ENCODE measurements around the gene SLC26A9. TPM values are rescaled to one million over a fixed set of nuclear protein-coding genes. Genes with fewer than 3 reads are reported as not detected.

SLC26A9 gene
- total and polyA plus RNA-seq, 2 experiments from 2014 or later = 1.0 to 4.0 TPM

DNA sequence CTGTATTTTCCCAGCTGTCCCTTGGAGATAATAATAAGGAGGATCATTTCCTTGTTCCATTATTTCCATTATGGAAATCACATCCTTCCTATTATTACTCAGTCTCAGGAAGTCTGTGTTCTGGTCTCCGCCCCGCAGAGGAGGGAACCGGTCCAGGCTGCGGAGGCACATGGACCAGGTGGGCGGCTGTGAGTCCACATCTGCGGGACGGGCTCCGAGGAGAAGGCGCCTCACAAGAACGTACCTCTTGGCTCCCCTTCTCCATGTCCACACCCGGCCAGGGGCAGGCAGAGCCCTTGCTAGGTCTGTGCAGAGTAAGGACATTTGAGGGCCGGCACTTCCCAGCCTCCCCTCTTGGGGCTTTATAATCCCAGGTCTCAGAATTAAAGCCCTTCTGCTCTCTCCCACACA lies 45.3 kb upstream of the SLC26A9 start:
- no peak for DNase-seq (ENCODE audit: low read depth in 1 of 2, low spot score in 1 of 2)
- H3K27me3 ChIP-seq = no peaks in the 10 kb centered on the region
- no peaks in the 10 kb centered on the region for H3K36me3 ChIP-seq
- H3K27ac ChIP-seq = no peak overlapping the region
- H3K9me3 ChIP-seq (ENCODE audit: low read depth) = no peaks in the 10 kb centered on the region
- H3K4me3 ChIP-seq = no peak overlapping the region
- TF ChIP-seq, protein P1, sequence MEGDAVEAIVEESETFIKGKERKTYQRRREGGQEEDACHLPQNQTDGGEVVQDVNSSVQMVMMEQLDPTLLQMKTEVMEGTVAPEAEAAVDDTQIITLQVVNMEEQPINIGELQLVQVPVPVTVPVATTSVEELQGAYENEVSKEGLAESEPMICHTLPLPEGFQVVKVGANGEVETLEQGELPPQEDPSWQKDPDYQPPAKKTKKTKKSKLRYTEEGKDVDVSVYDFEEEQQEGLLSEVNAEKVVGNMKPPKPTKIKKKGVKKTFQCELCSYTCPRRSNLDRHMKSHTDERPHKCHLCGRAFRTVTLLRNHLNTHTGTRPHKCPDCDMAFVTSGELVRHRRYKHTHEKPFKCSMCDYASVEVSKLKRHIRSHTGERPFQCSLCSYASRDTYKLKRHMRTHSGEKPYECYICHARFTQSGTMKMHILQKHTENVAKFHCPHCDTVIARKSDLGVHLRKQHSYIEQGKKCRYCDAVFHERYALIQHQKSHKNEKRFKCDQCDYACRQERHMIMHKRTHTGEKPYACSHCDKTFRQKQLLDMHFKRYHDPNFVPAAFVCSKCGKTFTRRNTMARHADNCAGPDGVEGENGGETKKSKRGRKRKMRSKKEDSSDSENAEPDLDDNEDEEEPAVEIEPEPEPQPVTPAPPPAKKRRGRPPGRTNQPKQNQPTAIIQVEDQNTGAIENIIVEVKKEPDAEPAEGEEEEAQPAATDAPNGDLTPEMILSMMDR (IDR thresholded peaks at IDR 0.05; ENCODE audit: low read depth, low read length) = no peak
- H3K4me1 ChIP-seq (ENCODE audit: low read depth) = peaks cover 19% of the 10 kb centered on the region

- Histone ChIP-seq H3K27ac (no peak overlapping the region), H3K9me3 (ENCODE audit: low read depth) (no peaks in the 10 kb centered on the region), H3K4me3 (no peak overlapping the region), H3K27me3 (no peaks in the 10 kb centered on the region), H3K4me1 (ENCODE audit: low read depth) (peaks cover 30% of the 10 kb centered on the region), H3K36me3 (no peaks in the 10 kb centered on the region)
- no peak for DNase-seq (ENCODE audit: low read depth in 1 of 2, low spot score in 1 of 2)
- TF ChIP-seq, protein P1 (IDR thresholded peaks at IDR 0.05; ENCODE audit: low read depth, low read length) = no peak
These were observed 43.6 kb upstream of the SLC26A9 start for GRCh38 chr1:205986861-205987260.

GRCh38 chr1:205986292-205986691 lies 43.0 kb upstream of the SLC26A9 start:
- H3K27me3 ChIP-seq = no peaks in the 10 kb centered on the region
- H3K4me1 ChIP-seq (ENCODE audit: low read depth) = peaks cover 30% of the 10 kb centered on the region
- no peak overlapping the region for H3K4me3 ChIP-seq
- no peaks in the 10 kb centered on the region for H3K9me3 ChIP-seq (ENCODE audit: low read depth)
- TF ChIP-seq, protein P1 (IDR thresholded peaks at IDR 0.05; ENCODE audit: low read depth, low read length) = peak; percentile 7
- no peaks in the 10 kb centered on the region for H3K36me3 ChIP-seq
- no peak overlapping the region for H3K27ac ChIP-seq
- no peak for DNase-seq (ENCODE audit: low read depth in 1 of 2, low spot score in 1 of 2)

GRCh38 chr1:205985330-205986005 lies 42.2 kb upstream of the SLC26A9 start:
- no peaks in the 10 kb centered on the region for H3K36me3 ChIP-seq
- no peak overlapping the region for H3K4me3 ChIP-seq
- no peak overlapping the region for H3K27ac ChIP-seq
- peaks cover 30% of the 10 kb centered on the region for H3K4me1 ChIP-seq (ENCODE audit: low read depth)
- no peaks in the 10 kb centered on the region for H3K9me3 ChIP-seq (ENCODE audit: low read depth)
- H3K27me3 ChIP-seq = no peaks in the 10 kb centered on the region
- DNase-seq (ENCODE audit: low read depth in 1 of 2, low spot score in 1 of 2) = no peak
- TF ChIP-seq, protein P1 (IDR thresholded peaks at IDR 0.05; ENCODE audit: low read depth, low read length) = no peak

DNA sequence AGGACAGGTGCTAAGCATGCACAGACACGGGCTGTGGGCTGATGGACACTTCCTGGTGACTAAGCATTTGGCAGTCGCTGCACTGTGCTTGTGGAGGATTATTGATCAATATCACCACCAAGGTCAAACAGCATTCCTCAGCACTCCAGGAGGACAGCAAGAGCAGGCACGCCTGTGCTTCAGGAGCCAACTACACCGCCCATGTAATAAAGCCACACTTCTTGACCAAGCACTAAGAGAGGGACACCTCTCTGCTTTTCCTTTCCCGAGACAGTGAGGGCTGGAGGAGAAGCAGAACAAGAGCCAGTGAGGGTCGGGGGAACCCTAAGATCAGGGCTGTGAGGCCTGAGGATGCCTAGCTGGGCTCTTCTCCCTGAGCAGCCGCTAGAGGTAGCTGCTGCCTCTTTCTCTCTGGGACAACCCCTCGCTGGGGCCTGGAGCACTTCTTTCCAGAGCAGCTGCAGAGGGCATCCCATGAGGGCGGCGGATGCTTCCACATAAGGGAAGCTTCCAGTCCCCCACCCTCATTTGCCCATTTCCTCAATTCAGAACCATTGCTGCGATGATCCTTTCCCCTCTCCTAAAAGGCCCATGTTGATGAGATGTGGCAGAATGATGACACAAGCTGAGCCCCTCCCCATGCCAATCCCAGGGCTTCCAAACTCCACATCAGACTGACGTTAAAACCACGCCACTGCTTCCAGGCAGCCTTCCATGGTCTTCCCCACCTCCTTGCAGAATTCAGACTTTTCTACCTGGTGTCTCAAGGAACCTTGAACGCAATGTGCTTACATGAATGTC lies 40.9 kb upstream of the SLC26A9 start:
- H3K27ac ChIP-seq = peak overlapping the region; percentile 63
- TF ChIP-seq, protein P1 (IDR thresholded peaks at IDR 0.05; ENCODE audit: low read depth, low read length) = peak; percentile 93

More for the DNA sequence above, 40.9 kb upstream of the SLC26A9 start:
- H3K27me3 ChIP-seq = no peaks in the 10 kb centered on the region
- peaks cover 30% of the 10 kb centered on the region for H3K4me1 ChIP-seq (ENCODE audit: low read depth)
- DNase-seq (ENCODE audit: low read depth in 1 of 2, low spot score in 1 of 2) = peak; percentile 75 to 83
- H3K36me3 ChIP-seq = no peaks in the 10 kb centered on the region
- H3K4me3 ChIP-seq = no peak overlapping the region
- H3K9me3 ChIP-seq (ENCODE audit: low read depth) = no peaks in the 10 kb centered on the region

All from cardiac muscle cell (in vitro differentiated cells and primary cell).